Stimulated activated CD8-positive, alpha-beta memory T cell treated with anti-CD3 and anti-CD28 coated beads, Interleukin-12 subunit alpha, Interleukin-12 subunit beta, amount 100 ng/mL, for 1 hour (primary cell): Measurements from ENCODE around the gene DOK1.
A peak's percentile ranks its signal among the peaks of the same experiment; 100 is the strongest.

Experiments used
- DNase-seq: peaks from one replicate; pipeline ENCODE4 v3.0.0-alpha.2; 2020; ENCODE audit warnings: low read depth

DOK1 gene

DNA sequence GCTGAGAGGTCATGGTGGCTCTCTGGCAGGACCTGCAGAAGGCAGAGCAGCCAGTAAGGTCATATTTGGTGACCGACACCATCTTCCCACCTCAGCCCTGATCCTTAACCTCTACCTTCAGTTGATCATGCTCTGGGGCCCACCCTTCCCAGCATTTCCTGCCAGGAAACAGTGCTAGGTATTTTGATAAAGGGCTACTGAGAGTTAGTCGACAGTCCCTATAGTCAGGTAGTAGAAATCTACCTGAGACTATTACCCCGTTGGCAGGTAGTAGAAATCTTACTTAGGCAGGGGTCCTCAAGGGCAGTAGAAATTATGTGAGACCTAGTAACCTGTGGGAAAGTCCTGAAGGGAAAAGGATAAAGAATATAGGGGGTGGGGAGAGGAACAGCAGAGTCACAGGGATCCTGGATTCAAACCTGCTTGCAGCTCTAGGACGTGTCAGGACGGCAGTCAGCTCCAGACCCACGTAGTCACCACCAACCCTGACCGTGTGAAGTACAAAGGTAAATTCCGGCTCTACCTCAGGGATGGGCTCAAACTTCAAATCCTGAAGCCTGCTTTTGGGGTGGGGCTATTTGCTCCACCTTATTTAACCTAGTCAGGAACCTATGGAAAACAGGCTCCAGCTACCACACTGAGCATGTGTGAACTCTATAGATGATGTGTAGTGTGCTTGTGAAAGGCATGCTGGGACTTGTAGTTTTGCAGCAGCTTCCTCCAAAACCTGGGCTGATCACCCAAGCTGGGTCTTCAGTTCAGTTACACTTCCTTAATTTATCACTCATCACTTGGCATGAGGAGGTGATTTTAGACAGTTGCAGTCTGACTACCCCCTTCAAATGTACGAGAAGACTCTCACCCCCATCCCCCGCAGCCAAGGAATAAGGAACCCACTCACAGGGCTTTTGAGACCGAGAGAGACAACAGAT is 28.5 kb upstream of the DOK1 start, which contains the start of gene DQX1:
TSS of gene DQX1 (minus strand) at position 515 of the 932 bp plus-strand sequence. CDS start at position 13, 502 bp downstream.
- DNase-seq, result no peak

DNA sequence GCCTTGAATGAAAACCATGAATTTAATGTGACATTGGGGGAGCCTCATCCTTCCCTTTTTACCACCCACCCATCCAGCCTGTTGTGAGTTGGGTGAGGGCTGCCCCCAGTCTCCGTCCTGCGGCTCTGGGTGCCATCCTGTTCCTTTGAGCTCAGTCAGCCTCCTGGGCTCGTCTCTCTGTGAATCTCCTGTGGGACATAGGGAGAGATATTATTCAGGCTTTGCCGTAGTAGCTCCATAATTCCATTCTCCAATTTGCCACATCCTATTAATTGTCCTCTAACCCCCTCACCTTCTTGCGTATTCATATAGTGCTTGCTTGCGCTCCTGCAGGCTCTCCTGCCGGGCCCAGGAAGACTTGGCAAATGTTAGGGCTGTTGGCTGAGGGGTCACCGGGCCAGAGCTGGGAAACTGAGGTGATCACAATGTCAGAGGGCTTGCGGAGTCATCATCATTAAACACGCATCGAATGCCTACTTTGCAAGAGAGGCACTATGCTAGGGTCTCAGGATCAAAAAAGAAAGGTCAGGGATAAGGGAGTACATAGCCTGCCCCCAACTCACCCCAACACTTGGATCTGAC is 27.8 kb upstream of the DOK1 start:
- no peak for DNase-seq

DNA sequence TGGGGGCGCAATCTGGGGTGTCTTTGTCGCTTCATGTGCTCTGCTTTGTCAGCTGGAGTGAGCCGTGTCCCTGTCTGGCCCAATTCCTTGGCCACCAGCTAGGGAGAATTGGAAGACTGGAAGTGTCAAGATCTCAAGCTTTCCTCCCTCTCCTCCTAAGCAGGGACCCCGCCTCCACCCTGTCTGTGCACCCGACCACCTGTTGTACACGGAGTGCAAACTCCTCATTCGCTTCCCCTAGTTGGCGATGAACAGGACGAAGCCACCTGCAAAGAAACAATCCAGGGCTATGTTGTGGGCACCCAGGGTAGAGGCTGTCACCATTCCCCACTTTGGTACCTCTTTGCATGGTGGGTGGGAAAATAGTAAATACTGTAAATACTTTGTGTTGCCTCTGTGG is 26.8 kb upstream of the DOK1 start:
- no peak for DNase-seq

DNA sequence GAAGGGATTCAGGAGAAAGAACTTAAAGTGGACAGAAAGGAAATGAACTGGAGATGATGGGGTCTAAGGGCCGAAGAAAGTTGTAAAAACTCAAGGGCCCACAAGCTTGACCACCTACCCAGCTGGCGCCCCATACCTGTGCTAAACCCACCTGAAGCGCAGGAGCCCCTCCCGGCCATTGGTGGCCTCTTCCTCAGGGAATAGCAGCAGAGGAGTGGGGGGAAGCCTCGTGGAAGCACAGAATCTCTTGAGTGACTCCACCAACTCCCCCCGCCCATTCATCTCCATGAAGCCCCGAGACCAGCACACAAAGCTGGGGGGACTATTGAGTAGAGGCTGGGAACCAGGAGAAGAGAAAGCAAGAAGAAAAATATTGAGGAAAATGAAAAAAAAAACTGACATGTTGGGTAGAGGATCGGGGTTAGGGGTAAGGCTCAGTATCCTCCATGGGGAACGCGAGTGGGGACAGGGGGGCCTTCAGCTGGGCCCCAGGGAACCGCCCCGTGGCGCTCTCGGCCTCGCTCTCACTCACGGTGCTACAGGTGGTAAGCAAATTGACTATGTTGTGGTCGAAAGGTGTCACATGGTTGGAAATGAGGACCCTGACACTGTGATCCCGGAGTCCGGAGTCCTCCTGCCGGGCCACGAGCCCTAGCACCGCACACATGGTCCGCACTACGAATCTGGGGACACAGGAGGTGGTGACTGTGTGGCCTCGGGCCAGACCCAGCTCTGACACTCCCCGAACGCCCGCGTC is 25.7 kb upstream of the DOK1 start:
- no peak for DNase-seq

DNA sequence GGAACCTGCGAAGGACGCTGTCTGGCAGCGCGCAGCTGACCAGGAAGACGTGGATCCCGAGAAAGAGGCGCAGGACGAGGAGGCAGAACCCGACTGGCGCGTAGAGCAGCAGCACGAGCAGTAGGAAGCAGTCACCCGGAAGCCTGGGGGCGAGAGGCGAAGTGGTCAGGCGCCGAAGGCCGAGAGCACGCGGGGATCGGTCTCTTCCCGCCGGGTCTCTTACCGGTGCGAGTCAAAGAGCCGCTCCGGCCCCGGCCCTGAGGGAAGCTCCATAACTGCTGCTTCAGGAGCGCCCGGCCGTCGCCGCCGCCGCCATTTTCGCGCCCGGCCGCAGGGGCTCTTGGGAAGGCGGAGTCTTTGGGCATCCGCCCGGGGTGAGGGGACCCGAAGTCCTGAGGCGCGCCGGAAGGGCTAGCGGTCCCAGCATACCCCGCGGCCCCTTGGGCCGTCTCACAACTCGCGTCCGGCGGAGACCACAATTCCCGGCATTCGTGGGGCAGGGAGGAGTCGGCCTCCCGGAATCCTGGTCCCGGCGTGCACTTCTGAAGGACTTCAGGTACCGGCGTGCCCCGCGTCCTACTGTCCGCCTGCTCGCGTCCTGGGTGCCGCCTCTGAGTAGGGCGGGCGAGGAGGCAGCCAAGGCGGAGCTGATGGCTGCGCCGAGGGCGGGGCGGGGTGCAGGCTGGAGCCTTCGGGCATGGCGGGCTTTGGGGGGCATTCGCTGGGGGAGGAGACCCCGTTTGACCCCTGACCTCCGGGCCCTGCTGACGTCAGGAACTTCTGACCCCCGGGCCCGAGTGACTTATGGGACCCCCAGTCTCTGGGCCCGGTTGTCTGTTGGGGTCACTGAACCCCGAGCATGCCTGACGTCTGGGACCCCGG is 24.9 kb upstream of the DOK1 start, which contains the start of the genes AUP1 and HTRA2:
TSS of gene AUP1 (minus strand) at position 350 of the 882 bp plus-strand sequence. CDS start at position 273, 77 bp downstream.
TSS of gene HTRA2 (plus strand) at position 577 of the 882 bp plus-strand sequence. CDS start at position 651, 74 bp downstream.
- peak; percentile 70 for DNase-seq

DNA sequence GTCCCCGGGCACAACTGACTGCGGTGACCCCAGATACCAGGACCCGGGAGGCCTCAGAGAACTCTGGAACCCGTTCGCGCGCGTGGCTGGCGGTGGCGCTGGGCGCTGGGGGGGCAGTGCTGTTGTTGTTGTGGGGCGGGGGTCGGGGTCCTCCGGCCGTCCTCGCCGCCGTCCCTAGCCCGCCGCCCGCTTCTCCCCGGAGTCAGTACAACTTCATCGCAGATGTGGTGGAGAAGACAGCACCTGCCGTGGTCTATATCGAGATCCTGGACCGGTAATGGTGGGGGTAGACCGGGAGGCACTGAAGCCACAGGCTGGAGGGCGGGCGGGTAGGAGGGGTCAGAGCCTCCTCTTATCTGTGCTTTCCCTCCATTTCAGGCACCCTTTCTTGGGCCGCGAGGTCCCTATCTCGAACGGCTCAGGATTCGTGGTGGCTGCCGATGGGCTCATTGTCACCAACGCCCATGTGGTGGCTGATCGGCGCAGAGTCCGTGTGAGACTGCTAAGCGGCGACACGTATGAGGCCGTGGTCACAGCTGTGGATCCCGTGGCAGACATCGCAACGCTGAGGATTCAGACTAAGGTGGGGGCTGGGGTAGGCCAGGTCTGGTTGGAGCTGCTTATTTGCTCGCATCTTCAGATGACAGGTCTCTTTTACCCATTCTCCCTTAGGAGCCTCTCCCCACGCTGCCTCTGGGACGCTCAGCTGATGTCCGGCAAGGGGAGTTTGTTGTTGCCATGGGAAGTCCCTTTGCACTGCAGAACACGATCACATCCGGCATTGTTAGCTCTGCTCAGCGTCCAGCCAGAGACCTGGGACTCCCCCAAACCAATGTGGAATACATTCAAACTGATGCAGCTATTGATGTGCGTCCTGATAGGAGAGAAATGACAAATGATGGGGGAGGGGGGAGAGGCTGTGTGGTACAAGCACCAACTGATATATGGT is 24.0 kb upstream of the DOK1 start:
- DNase-seq, result no peak

DNA sequence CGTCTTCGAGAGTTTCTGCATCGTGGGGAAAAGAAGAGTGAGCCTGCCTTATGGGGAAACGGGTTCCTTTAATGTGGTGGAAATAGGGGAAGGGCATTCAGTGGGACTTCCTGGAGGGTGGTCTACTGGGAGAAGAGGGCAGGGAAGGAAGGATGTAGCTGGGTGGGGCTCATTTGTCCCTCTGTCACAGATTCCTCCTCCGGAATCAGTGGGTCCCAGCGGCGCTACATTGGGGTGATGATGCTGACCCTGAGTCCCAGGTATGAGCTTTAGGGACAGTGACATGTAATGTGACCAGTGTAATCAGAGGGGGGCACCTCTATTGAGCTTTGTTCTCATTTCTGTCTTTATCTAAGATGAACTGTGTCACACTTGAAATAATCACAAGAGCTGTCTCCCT is 22.9 kb upstream of the DOK1 start:
- DNase-seq, result no peak

DNA sequence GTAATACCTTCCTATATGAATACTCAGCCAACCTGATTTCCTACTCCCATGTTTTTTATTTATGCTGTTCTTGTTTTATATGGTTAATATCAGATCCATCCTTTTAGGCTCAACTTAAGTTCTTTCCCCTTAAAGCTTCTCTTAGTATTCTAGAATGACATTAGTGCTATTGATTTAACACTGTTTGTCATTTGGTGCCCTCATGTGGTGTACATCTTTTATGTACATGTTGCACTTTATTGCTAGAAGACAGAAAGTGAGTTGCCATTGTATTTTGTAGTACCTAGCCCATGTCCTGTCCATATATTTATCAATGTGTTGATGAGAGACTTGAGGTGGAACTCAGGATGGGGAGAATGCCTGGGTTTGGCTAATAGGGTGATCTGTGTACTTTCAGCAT is 22.3 kb upstream of the DOK1 start:
- no peak for DNase-seq

DNA sequence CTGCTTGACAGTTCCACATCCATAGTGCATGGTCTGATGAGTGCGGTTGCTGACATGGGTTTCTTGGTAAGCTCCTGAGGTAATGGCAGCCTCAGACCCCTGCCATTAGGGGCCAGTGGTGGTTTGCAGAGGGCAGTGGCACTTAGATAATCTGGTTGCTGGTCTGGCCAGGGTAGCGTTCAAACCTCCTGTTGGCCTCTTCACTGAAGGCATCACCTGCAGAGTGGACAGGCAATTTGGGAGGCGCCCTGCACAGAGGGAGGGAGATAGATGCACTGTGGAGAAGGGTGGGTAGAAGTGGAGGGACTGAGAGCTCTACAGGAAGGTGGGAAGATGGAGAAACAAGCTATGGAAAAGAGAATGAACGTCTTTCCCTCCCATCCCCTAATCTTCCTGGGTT is 21.1 kb upstream of the DOK1 start:
- no peak for DNase-seq

DNA sequence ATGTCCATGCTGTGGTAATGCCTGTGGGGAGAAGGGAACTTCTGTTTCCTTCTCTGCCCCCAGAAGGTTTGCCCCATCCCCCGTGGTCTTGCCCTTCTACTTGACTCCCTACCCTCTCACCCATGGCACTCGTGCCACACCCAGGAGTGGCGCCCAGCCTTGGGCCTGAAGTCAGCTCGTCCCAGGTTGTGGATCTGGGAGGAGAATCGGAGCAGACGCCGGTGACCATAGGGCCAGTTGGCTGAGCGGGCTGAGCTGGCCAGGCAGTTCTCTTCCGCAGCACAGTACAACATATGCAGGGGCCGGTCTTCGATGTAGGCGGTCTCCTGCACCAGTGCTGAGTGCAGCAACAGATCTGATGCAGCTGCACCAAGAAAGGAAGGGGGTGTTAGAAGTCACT is 20.1 kb upstream of the DOK1 start:
- DNase-seq, result no peak

DNA sequence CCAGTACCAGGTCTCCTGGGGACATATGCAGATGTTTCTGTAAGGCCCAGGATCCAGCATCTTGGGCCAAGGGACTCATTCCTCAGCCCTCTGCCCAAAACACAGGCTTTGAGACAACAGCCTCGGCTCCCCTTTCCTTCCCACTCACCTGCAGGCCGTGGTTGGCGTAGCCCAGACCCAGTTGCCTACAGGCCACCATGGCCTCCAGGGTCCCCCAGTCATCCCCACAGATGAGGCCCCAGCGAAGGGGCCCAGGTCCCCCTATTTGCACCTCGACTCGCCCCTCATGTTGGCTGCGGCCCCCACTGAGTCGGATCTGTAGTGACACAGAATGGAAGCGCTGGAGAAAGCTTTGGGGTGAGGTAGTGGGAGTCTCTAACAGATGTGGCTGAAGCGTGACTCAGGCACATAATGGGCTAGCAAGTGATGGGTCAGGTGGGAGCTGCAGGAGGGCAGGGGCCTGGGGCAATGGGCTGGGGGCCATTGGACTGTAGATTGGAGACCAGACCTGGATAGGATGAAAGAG is 19.0 kb upstream of the DOK1 start:
- DNase-seq, result no peak

DNA sequence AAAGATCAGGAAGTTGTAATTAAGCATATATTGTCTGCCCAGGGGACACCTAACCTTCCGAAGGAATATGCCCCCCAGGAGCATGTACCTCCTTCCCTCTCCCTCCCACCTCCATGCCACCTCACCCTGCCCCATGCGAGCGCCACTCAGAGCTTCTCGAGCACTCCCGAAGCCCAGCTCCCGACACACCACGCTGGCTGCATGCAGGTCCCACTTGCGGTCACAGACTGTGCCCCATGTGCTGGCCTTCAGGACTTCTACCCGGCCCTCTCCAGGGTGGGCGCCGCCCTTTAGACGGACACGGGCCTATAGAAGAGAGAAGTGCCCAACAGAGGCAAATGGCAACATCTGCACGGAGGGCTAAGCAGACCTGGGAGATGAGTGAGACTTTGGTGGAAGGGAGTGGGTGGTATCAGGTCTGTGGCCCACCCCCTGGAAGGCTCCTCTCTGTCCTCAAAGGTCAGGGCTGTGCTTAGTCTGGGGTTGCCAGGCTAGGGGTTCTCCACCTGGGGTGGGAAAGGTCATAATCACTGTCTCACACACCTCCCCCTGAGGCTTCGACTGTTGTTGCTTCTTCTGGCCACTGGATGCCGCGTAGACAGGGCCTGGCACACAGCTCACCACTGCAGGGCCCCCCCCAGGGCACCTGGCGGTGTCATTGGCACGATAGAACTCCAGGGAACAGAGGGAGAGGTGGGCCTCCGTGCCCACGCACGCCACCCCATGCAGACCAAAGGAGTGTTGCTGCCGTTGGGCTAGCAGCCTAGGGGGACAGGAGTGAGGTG is 18.2 kb upstream of the DOK1 start:
- no peak for DNase-seq

DNA sequence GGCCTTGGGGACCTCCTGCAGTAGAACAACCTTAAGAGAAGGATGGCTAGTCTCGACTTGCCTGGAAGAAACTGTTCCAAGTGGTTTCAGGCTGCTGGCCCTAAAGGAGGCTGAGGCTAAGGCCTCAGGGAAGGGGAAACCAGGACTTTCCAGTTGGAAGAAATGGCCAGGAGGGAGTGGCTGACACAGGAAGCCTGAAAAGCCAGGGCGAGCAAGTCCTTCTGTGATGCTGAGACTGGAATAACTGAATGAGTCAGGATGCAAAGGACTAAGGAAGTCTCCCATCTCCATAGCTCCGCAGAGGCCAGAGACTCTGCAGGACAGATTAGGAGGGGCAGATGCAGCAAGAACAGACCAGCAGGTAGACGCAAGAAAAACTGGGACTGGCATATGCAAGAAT is 17.4 kb upstream of the DOK1 start:
- DNase-seq, result no peak

DNA sequence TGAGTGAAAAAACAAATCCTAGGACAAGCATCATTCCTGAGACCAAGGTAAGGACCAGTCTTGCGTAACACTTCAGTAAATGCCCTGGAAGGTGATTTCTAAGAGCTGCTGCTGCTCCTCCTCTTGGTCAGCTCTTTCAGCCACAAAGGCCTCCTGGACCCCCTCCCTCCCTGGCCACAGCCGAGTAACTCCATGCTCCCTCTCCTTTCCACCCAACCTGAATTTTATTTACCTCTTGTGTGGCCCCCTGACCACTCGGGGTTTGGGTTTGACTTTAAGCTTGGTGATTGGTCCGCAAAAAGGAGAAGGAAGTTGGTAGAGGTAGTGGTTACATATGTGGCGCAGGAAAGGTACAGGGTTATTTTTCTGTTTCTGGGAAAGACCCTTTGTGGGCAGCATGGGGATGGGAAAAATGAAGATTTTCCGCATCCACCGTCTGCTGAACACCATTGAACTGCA is 15.6 kb upstream of the DOK1 start:
- no peak for DNase-seq

DNA sequence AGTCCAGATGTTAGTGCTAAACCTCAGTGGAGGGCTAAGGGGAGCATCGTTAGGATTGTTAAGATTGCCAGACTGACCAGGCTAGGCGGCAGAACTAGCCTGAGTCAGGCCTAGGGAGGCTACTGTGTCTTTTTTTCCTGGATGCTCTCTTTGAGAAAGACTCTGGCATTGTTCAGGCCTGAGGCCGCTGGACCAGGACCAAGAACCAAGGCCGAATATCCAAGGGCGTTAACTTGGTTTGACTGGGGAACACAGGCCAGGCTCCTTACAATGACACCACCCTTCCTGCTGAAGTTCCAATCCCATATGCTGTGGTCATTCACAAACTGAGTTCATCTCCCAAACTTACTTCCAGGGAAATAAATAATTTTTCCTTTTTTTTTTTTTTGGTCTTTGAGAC is 14.2 kb upstream of the DOK1 start:
- no peak for DNase-seq

DNA sequence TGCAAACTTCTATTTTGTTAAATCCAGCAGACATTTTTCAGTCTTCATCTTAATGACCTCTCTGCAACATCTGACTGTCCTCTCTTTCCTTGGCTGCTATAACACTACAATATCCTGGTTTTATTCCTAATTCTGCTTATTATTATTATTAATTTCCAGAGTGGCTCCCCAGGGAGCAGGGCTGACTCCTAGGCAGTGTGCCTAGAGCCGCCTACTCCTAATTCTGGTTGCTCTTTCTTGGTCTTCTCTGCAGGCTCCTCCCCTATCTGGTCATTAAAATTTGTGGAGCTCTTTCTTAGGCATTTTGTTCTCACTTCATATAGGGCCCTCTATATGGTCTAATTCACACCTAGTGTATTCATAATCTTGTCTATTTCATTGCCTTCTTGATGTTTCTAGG is 11.5 kb upstream of the DOK1 start:
- DNase-seq, result no peak

DNA sequence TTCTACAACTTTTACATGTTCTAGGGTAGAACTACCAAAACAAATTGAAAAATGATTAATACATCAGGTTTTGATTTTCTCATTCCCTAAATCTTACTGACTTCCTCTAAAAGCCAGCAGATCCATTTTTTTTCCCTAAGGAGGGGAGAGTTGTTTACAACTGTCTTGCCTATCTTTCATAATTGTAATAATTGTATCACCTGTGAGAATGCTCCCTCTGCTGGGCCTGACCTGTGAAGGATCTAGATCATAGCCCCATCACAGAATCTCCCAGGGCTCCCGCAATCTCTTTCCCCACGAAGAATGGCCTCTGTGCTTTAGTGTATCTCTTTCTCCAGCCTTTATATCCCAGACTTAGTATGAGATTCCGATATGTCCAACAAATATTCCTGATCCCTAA is 9.9 kb upstream of the DOK1 start:
- DNase-seq, result no peak

DNA sequence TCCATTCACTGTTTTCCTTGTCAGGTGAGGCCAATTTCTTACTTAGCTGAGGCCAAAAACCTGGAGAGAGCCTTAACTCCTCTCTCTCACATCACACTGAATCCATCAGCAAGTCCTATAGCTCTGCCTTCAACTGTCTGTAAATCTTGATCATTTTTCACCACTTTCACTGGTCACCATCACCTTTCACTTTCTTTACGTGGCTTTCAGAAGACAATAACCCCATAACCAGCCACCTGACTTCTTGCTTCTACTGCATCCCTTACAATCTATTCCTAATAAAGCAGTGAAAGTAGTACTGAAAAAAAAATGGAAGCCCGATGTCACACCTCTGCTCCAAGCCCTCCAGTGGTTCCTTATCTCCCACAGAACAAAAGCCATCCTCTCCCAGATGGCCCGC is 8.5 kb upstream of the DOK1 start:
- DNase-seq, result no peak

DNA sequence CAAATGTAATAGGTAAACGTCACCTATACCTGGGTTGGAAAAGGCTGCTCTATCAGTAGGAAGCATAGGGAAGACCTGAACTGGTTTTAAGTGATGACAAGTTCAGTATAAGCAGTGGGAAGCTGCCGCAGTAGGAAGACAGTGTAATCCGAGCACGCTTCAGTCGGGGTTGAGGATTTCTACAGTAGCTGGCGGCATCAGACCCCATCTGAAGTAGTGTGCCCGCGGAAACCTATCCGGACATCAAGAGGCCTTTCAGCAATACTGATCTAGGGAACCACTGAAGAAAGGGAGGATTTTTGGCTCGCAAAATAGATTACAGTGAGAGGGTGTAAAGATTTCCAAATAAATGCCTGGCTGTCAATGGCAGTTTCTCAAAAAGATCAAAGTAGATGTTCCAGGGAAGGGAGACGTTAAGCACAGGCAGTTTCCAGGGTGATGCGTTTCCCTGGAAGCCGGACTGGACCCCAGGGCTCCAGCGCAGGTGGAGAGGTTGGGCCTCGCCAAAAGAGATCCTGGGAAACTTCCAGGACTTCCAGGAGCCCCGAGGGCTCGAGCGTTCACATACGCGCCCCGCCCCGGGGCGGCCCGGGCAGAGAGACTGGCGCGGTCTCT is 6.1 kb upstream of the DOK1 start:
- DNase-seq, result no peak
